ENCODE measurements around the gene CEP350. TPM values are rescaled to one million over a fixed set of nuclear protein-coding genes. Genes with fewer than 3 reads are reported as not detected.

CEP350 gene
- total RNA-seq, 6 donors from 2014 or later, result 42.8 to 66.5 (median 52.2) TPM

DNA sequence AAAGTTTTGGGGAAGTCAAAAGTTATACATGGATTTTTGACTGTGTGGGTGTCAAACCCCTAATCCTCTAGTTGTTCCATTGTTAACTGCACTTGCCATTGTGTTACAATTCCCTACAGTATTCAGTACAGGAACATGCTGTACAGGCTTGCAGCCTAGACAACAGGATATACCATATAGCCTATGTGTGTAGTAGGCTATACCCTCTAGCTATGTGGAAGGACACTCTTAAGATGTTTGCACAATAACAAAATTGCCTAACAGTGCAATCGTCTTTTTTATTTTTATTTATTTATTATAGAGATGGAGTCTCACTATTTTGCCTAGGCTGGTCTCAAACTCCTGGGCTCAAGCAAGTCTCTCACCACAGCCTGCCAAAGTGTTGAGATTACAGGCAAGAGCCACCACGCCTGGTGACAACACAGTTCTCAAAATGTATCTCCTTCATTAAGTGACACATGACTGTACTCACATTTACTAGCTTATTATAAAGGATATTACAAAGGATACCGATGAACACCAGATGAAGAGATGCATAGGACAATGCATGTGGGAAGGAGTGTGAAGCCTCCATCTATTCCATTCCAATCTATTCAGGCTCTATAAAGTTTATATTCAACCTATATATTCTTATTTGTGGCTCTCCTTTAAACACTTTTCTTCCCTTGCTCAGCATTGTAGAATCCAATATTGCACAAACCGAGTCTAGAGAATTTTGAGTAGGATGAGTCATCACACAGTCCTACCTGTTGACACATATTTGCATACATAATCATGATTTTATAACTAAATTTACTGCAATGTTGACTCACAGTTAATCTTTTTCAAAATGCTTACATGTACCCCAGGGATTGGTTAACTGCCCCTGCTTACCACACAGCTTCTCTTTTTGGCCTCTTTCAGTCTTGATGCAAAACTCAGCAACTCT lies 28.4 kb upstream of the CEP350 start:
- no peak overlapping the region for H3K4me3 ChIP-seq
- H3K36me3 ChIP-seq, result peaks cover 0 to under 1% (median 0%) of the 10 kb centered on the region in 4 donors
- no peak overlapping the region for H3K27ac ChIP-seq
- TF ChIP-seq EP300 (IDR thresholded peaks at IDR 0.05) (no peak), POLR2AphosphoS5 (IDR thresholded peaks at IDR 0.05) (no peak), POLR2A (IDR thresholded peaks at IDR 0.05) (no peak)
- TF ChIP-seq, protein P1, sequence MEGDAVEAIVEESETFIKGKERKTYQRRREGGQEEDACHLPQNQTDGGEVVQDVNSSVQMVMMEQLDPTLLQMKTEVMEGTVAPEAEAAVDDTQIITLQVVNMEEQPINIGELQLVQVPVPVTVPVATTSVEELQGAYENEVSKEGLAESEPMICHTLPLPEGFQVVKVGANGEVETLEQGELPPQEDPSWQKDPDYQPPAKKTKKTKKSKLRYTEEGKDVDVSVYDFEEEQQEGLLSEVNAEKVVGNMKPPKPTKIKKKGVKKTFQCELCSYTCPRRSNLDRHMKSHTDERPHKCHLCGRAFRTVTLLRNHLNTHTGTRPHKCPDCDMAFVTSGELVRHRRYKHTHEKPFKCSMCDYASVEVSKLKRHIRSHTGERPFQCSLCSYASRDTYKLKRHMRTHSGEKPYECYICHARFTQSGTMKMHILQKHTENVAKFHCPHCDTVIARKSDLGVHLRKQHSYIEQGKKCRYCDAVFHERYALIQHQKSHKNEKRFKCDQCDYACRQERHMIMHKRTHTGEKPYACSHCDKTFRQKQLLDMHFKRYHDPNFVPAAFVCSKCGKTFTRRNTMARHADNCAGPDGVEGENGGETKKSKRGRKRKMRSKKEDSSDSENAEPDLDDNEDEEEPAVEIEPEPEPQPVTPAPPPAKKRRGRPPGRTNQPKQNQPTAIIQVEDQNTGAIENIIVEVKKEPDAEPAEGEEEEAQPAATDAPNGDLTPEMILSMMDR (IDR thresholded peaks at IDR 0.05), result no peak
- no peaks in the 10 kb centered on the region for H3K9me3 ChIP-seq
- H3K4me1 ChIP-seq, result no peaks in the 10 kb centered on the region
- WGBS, 2 donors, result 70 to 80% methylated on average over 4 of the region's 4 CpGs
- H3K27me3 ChIP-seq, result no peaks in the 10 kb centered on the region
- DNase-seq (no peak), ATAC-seq (ENCODE audit: low FRiP score in 2 of 2) (no peak)

- ATAC-seq (ENCODE audit: low FRiP score in 2 of 2), result no peak
- WGBS, 2 donors, result 96 to 97% methylated on average over 3 of the region's 3 CpGs
These were observed 27.8 kb upstream of the CEP350 start for GRCh38 chr1:179926850-179927205.

DNA sequence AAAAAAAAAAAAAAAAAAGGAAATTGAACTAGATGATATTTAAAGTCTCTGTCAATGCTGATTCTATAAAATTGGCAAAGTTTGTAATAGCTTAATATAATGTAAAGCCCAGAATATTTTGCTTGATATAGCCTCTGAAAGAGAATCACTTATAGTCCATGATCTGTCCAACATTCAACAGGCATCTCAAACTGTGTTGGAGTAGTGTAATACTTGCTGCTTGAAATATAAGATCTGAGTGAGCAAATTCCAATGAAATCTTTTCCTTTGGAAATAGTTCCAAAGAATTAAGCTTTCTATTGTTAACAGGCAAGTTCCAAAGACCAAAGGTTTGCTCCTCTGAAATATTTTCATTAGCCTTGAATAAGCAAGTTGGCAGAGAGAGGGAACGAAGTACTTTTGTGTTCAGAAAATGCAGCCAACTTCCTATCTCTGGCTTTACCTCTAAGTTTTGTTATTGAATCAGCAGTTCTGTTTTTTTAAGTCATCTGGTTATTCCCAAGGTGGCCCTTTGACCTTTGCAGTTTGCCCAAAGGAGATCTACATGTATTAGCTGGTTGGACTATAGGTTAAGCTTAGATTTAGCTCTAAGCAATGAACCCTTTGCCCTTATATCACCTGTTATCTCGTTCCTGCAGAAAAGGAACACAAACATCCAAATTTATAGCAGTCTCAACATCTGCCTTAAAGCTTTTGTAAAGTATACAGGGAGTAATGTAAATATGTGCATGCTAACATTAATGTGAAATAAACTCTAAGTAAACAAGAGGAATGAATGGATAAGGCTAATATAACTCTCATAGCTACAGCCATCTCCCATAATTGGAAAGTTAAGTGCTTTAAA lies 24.4 kb upstream of the CEP350 start:
- H3K36me3 ChIP-seq, result no peaks in the 10 kb centered on the region
- H3K9me3 ChIP-seq, result no peaks in the 10 kb centered on the region
- no peak overlapping the region for H3K4me3 ChIP-seq
- TF ChIP-seq, protein P1 (IDR thresholded peaks at IDR 0.05), result no peak
- TF ChIP-seq POLR2AphosphoS5 (IDR thresholded peaks at IDR 0.05), result no peak
- ATAC-seq (ENCODE audit: low FRiP score in 2 of 2), result no peak
- no peak overlapping the region for H3K27ac ChIP-seq
- no peak for DNase-seq
- H3K4me1 ChIP-seq, result no peaks in the 10 kb centered on the region
- WGBS, 2 donors, result 41 to 59% methylated on average over 2 of the region's 2 CpGs
- no peaks in the 10 kb centered on the region for H3K27me3 ChIP-seq

More at GRCh38 chr1:179926850-179927205, 27.8 kb upstream of the CEP350 start:
- no peaks in the 10 kb centered on the region for H3K4me1 ChIP-seq
- H3K27ac ChIP-seq, result no peak overlapping the region
- H3K27me3 ChIP-seq, result no peaks in the 10 kb centered on the region
- no peak for DNase-seq
- no peaks in the 10 kb centered on the region for H3K9me3 ChIP-seq
- no peaks in the 10 kb centered on the region for H3K36me3 ChIP-seq
- TF ChIP-seq EP300 (IDR thresholded peaks at IDR 0.05), result no peak
- no peak for TF ChIP-seq POLR2A (IDR thresholded peaks at IDR 0.05)
- no peak for TF ChIP-seq POLR2AphosphoS5 (IDR thresholded peaks at IDR 0.05)
- TF ChIP-seq, protein P1 (IDR thresholded peaks at IDR 0.05), result no peak
- no peak overlapping the region for H3K4me3 ChIP-seq

DNA sequence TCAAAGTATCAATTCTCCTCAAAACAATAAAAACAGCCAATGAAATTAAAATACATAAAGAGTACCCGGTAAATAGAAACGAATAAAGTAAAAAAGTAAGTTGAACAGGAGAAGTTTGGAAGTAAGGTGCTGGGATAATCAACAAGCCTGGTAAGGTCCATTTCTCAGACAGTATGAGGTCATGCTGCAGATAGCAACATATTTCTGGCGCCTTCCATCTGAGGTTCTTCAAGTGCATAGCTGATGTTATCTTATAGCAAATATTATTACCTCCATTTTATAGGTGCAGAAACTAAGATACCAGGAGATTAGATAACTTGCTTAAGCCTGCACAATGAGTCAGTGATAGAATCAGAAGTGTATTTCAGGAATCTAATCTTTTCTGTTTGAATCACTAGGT lies 23.7 kb upstream of the CEP350 start:
- no peak for TF ChIP-seq POLR2A (IDR thresholded peaks at IDR 0.05)
- TF ChIP-seq POLR2AphosphoS5 (IDR thresholded peaks at IDR 0.05), result no peak
- TF ChIP-seq, protein P1 (IDR thresholded peaks at IDR 0.05), result no peak
- no peak for TF ChIP-seq EP300 (IDR thresholded peaks at IDR 0.05)
- WGBS, 2 donors, result 79 to 83% methylated on average over 3 of the region's 3 CpGs
- Histone ChIP-seq H3K27ac (no peak overlapping the region), H3K27me3 (no peaks in the 10 kb centered on the region), H3K4me3 (no peak overlapping the region), H3K36me3 (no peaks in the 10 kb centered on the region), H3K9me3 (no peaks in the 10 kb centered on the region), H3K4me1 (no peaks in the 10 kb centered on the region)
- ATAC-seq (ENCODE audit: low FRiP score in 2 of 2), result no peak
- DNase-seq, result no peak
